GM18507 (cell line): ENCODE results near the gene PRELID2.
"Not testable (repeated sequence)": the region's sequence is repeated elsewhere in the genome, so short reads cannot be mapped to it uniquely, and the experiment has no call there.

Experiments
- DNase-seq: peaks from one replicate; pipeline ENCODE4 v3.0.0; 2011; ENCODE audit warnings: low read depth; ENCODE audit not compliant: insufficient read length; ENCODE audit errors: extremely low spot score
- FAIRE-seq: peaks from 2 replicates; lab custom pipeline; 2011; peaks lifted over from hg19 to GRCh38; lab: Jason Lieb, UNC

The PRELID2 gene

DNA sequence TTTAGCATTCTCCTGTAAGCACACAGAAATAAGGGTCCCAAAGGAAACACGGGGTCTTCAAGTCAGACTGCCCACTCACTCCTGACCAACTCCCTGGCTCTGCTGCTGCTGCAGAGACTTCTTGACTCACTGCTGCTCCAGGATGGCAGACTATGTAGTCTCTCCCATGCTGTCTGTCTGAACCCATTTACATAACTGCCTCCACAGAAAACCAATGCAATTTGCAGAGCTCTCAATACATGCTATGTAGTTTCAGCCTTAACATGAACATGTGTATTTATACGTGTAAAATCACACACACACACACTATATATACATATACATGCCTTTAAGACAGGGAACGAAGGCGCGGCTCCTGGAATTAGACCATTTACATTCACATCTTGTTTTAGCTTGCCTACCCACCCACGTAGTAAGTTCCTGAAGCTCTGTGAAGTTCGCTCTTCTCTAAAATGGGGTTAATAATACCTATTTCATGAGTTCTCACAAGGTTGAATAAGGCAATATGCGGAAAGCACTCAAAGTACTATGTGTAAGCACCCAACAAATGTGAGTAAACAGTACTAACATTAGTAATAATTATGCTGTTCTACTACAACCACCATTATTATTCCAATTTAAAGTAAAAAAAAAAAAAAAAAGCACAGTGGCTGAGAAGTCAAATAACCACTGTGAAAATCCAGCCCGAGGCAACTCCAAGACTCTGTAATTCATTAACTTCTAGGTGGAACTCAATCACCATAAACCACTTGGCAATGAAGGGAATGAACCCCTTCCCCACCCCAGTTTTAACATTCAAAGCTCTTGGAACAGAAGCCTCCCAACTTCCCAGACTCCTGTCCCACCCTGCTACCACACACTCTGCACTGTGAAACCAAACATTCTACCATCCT, 31.8 kb downstream of the PRELID2 start:
- FAIRE-seq (no peak), DNase-seq (no peak)

- FAIRE-seq (no peak), DNase-seq (no peak)
Observed at GRCh38 chr5:145801195-145801594, 33.9 kb downstream of the PRELID2 start.

DNA sequence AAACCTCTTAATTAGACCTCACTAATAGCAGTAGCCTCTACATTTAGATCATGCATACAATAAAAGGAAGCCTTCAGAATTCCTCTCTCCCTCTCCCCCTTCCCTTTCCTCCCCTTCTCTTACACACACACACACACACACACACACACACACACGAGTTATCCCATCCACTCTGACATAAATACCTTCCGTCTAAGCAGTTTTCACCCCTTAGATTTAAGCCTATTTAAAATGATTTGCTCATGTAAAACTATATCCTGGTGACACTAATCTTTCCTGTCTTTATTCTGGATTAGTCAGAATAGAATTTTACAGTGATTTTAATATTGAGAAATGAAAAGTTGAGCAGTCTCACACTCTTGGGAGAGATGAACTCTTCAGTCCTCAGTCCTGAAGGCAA, 35.0 kb downstream of the PRELID2 start:
- DNase-seq (no peak), FAIRE-seq (no peak)

DNA sequence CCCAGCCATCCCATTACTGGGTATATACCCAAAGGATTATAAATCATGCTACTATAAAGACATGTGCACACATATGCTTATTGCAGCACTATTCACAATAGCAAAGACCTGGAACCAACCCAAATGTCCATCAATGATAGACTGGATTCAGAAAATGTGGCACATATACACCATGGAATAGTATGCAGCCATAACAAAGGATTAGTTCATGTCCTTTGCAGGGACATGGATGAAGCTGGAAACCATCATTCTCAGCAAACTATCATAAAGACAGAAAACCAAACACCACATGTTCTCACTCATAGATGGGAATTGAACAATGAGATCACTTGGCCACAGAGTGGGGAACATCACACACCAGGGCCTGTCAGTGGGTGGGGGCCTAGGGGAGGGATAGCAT, 36.6 kb downstream of the PRELID2 start:
- DNase-seq, FAIRE-seq: not testable (repeated sequence)

- FAIRE-seq (no peak), DNase-seq (no peak)
Observed at GRCh38 chr5:145797336-145797735, 37.8 kb downstream of the PRELID2 start.

DNA sequence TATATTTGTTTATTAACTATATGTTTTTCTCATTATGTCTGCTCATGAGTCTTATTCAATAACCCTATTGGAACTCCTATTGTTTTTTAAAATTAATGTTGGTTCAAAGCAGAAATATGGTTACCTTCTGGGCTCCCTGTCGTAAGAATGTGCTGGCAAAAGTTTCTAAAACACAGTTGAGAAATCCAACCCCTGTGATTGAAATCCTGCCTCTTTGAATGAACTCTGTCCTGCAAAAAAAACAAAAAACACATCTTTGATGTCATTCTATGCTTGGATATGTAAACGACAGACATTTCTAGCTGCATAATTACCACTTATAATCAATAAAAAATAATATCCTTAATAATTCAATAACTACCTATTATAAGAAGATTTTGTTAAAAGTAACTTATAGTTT, 38.8 kb downstream of the PRELID2 start:
- FAIRE-seq (no peak), DNase-seq (no peak)

- no peak for FAIRE-seq
- DNase-seq, result no peak
Observed at GRCh38 chr5:145793574-145793973, 41.6 kb downstream of the PRELID2 start.

- no peak for FAIRE-seq
- no peak for DNase-seq
Observed at GRCh38 chr5:145792840-145793239, 42.3 kb downstream of the PRELID2 start.

DNA sequence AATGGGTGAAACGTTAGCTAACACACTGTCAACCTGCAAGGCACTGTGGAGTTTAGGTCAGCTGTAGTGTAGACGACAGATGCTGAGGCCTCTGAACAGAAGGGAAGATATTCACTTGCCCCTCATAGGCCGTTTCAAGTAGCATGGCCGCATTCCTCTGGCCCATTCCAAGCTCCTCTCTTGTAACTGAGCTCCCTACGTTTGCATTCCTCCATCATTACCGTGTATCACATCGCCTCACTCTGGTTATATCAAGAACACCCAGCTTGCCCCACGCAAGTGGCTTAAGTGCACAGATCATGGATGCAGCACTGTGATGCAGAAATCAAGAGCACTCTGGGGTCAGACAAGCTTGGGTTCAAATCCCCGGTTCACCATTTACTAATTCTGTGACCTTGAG, 43.3 kb downstream of the PRELID2 start:
- no peak for DNase-seq

GRCh38 chr5:145787996-145788395, 47.1 kb downstream of the PRELID2 start:
- no peak for FAIRE-seq
- DNase-seq, result no peak

More for the DNA sequence above, 43.3 kb downstream of the PRELID2 start:
- no peak for FAIRE-seq

GRCh38 chr5:145787507-145787906, 47.6 kb downstream of the PRELID2 start:
- DNase-seq (no peak), FAIRE-seq (no peak)

DNA sequence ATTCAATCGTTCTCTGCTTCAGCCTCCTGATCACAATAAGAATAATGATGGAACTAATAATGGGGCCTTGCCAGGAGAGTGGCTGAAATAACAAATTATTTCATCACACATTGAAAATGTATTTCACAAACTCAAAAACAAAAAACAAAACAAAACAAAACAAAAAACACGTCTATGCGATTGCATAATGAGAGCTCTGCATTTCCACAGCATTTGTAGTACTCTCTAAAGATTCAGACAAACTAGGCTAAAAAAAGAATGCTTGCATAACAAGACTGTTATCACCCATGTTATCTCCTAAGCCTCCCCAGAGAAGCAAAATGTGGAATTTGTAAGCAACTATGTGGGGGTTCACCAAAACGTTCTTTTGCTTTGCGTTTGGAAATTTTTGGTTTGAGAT, 48.1 kb downstream of the PRELID2 start:
- DNase-seq, result no peak
- no peak for FAIRE-seq

GRCh38 chr5:145780982-145781381, 54.2 kb downstream of the PRELID2 start:
- FAIRE-seq (no peak), DNase-seq (no peak)

DNA sequence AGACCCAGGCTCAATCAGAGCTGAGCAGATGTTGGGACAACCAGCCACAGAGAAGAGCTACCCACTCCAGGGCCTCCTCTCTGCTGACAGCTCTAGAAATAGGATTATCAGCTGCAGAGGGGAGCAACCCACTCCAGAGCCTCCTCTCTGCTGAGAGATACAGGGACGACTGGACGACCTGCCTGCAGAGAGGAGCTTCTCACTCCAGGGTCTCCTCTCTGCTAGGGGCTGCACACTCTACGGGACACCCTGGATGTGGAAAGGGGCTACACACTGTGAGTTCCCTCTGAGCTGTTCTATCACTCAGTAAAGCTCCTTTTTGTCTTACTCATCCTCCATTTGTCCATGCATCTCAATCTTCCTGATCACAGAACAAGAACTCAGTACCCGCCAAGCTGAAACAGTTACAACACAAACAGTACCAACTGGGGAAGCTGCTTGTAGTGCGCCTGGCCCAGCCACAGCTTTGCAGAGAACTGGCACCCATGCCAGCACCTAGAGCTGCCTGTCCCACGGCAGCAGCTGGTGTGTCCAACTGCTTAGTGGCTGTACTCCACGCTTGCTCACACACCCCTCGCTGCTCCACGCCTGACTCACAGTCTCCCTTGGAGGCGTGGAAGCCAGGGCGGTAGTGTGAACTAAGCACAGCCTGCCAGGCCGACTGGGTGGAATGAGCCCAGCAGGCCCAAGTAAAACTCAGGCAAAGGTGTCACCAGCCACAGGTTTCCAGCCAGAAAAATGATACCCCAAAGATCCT, 56.8 kb downstream of the PRELID2 start:
- FAIRE-seq, result no peak
- DNase-seq, result no peak

DNA sequence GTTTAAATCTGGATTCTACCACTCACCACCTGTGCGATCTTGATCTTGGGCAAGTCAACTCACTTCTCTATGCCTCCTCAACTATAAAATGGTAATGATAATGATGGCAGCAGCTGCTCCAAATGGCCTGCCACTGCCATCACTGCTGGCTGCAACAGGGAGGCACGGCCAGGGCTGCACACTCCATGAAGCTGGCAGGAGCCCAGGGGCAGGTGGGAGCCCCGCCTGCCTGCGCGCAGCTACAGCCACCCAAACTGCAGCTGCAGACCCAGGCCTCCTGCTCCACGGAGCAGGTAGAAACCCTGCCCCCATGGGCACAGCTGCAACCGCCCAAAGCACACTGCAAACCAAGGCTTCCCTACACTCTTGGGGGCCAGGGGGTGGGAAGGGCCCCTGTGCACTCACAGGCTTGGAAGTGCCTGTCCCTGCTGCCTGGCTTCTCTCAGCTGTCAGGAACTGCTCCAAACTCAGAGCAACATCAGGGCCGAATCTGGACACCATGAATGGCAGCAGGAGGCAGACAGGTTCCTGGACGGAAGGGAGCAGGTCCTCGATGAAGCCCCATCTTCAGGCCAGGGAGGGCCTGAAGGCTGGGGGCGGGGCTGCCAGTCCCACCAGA, 57.6 kb downstream of the PRELID2 start:
- no peak for DNase-seq
- FAIRE-seq, result no peak

GRCh38 chr5:145776886-145777285, 58.3 kb downstream of the PRELID2 start:
- no peak for DNase-seq
- FAIRE-seq, result no peak

DNA sequence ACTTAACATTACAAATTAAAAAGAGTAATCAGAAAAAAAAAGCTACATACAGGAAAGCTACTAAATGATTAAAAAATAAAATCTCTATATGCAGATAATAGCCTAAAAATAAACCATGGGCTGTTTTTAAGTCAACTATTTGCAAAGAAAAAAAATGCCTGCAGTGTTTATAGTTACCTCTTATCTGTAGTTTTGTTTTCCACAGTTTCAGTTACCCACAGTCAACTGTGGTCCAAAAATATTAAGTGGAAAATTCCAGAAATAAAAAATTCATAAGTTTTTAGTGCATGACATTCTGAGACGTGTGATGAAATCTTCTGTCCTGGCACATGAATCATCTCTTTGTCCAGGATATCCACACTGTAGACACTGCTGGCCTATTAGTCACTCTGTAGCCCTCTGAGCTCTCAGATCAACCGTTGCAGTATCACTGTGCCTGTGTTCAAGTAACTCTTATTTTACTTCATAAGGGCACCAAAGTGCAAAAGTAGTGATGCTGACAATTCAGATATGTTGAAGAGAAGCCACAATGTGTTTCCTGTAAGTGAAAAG, 59.2 kb downstream of the PRELID2 start:
- FAIRE-seq, result no peak
- no peak for DNase-seq

- FAIRE-seq (no peak), DNase-seq (no peak)
Observed at GRCh38 chr5:145775411-145775810, 59.7 kb downstream of the PRELID2 start.

- no peak for DNase-seq
- FAIRE-seq, result no peak
Observed at GRCh38 chr5:145774442-145774841, 60.7 kb downstream of the PRELID2 start.

DNA sequence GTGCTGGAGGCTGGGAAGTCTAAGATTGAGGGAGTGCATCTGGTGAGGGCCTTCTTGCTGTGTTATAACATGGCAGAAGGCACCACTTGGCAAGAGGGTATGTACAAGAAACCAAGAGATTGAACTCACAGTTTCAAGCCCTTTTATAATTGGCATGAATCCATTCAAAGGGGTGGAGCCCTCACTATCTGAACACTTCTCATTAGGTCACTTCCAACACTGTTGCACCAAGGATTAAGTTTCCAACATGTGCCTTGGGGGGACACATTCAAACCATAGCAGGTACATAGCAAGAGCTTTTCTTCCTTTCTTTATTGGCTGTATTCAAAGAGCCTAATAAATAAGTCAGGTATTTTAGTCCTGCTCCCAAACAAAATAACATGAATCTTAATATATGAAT, 62.7 kb downstream of the PRELID2 start:
- no peak for DNase-seq
- FAIRE-seq, result no peak
